ENCODE measurements around the gene CAPN6.

DNA sequence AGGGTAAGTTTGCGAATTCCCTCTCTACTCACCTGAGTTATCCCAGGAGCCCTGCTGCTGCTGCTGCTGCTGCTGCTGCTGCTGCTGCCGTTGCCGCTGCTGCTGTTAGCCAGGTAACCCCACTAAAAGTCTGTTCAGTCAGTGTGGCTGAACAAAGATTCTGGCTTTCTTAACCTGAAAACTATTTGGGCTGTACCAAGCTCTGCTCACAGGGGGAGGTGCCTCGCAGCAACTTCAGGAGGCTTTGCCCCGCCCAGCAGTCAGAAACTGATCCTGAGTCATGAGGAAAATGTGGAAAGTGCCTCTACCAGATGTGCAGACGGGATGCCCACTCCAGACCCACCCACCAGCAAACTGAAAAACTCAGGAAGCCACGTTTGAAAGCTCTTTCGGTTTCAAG, at the start of gene CAPN6:
- TF ChIP-seq CTCF (IDR thresholded peaks at IDR 0.05) (no peak), POLR2A (IDR thresholded peaks at IDR 0.05) (no peak)

All from Peyer's patch (tissue), 4 donors.